DMS79 treated with DMSO at 0.1 percent for 48 hours (cell line): ENCODE data around the gene KLHL29.

Experiments used
- DNase-seq: peaks from one replicate; lab custom pipeline; 2025; lab: John Stamatoyannopoulos, UW

The KLHL29 gene

GRCh38 chr2:23513245-23513871 is 128.4 kb downstream of the KLHL29 start:
- no peak for DNase-seq

- DNase-seq: peak; percentile 22
Observed at GRCh38 chr2:23513872-23514793, 129.2 kb downstream of the KLHL29 start.

- DNase-seq: peak; percentile 32
Observed at GRCh38 chr2:23516520-23517256, 131.7 kb downstream of the KLHL29 start.

GRCh38 chr2:23518481-23519333 is 133.7 kb downstream of the KLHL29 start:
- DNase-seq: no peak

- no peak for DNase-seq
Observed at GRCh38 chr2:23519334-23519651, 134.3 kb downstream of the KLHL29 start.

- DNase-seq: no peak
Observed at GRCh38 chr2:23520256-23520655, 135.3 kb downstream of the KLHL29 start.

- DNase-seq: no peak
Observed at GRCh38 chr2:23521060-23521459, 136.1 kb downstream of the KLHL29 start.

GRCh38 chr2:23522726-23523372 is 137.9 kb downstream of the KLHL29 start:
- no peak for DNase-seq

- peak; percentile 73 for DNase-seq
Observed at GRCh38 chr2:23523373-23524260, 138.6 kb downstream of the KLHL29 start.

- DNase-seq: peak; percentile 19
Observed at GRCh38 chr2:23524261-23524706, 139.3 kb downstream of the KLHL29 start.

- no peak for DNase-seq
Observed at GRCh38 chr2:23525137-23525765, 140.3 kb downstream of the KLHL29 start.

- no peak for DNase-seq
Observed at GRCh38 chr2:23526114-23526513, 141.1 kb downstream of the KLHL29 start.

GRCh38 chr2:23526835-23527790 is 142.1 kb downstream of the KLHL29 start:
- DNase-seq: no peak

GRCh38 chr2:23528171-23528570 is 143.2 kb downstream of the KLHL29 start:
- no peak for DNase-seq

GRCh38 chr2:23528690-23529089 is 143.7 kb downstream of the KLHL29 start:
- no peak for DNase-seq

GRCh38 chr2:23529659-23530058 is 144.7 kb downstream of the KLHL29 start:
- DNase-seq: no peak

GRCh38 chr2:23530206-23530908 is 145.4 kb downstream of the KLHL29 start:
- DNase-seq: no peak

GRCh38 chr2:23530909-23531276 is 145.9 kb downstream of the KLHL29 start:
- no peak for DNase-seq
